ENCODE results near the gene MRPS34. TPM values are rescaled to one million over a fixed set of nuclear protein-coding genes. Genes with fewer than 3 reads are reported as not detected.
A peak's percentile ranks its signal among the peaks of the same experiment; 100 is the strongest.

MRPS34 gene
- total RNA-seq, 2 donors from 2014 or later: 51.4 to 99.6 TPM

DNA sequence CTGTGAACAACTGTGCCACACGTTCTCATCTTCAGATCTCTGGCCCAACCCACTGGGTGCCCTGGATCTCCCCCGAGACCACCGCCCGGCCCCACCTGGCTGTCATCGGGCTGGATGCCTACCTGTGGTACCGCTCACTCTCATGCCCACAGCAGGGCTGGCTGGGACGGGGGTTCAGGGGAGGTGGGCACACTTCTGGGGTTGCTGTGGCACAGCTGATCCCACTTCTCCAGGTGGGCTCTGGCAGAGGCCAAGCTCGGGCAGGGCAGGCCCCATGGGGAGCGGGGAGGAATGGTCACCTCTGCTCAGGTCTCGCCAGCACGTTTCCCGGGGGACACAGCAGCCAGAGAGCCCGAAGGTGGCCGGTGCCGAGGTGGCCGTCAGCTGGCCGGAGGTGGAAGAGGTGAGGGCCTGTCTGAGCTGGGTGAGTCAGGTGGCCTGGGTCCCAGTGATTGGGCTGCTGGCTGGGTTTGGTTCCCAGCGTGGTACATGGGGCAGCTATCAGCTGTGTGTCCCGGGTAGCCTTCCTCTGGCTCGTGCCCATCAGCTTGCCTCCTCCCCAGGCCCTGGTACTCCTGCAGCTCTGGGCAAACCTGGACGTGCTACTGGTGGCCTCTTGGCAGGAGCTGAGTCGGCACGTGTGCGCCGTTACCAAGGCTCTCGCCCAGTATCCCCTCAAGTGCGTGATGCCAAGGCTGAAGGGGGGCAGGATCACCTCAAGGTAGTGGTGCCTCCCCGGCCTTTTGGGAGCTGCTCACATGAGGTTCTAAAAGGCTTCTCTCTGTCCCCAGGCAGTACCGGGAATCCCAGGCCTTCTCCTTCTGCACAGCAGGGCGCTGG lies 2.3 kb upstream of the MRPS34 start:
- no peak overlapping the region for H3K4me3 ChIP-seq
- TF ChIP-seq CTCF (IDR thresholded peaks at IDR 0.05) (no peak), POLR2A (IDR thresholded peaks at IDR 0.05) (no peak)
- WGBS, 2 donors: 90 to 94% methylated on average over 14 to 30 of the region's 30 CpGs
- intact Hi-C loops (cut with DNase I): no loop called here
- ATAC-seq: no peak
- DNase-seq: peak in 1 of 4 donors; percentile 16
- no peaks in the 10 kb centered on the region for H3K9me3 ChIP-seq
- peak overlapping the region in 1 of 4 donors; percentile 96 for H3K27ac ChIP-seq
- peaks cover 49% of the 10 kb centered on the region for H3K4me1 ChIP-seq
- H3K27me3 ChIP-seq: no peaks in the 10 kb centered on the region
- peaks cover 8 to 9% of the 10 kb centered on the region in 2 donors for H3K36me3 ChIP-seq (replicated peaks in 1 of 2; ENCODE audit: insufficient read depth in 1 of 2, low read depth in 2 of 2)

DNA sequence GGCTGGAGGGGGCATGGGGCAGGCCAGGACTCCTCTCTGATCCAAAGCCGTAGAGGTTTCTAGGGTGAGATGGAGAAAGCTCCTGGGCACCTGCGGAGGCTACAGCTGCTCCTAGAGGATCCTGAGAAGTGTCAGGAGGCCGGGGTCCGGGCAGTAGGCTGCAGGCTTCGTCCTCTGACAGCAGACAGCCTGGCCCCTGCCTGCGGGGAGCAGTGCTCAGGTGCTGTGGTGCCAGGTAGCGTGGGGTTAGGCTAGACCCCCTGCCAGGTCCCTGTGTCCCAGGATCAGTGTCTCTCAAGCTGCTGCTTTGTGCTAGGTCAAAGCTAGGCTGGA lies 1.5 kb upstream of the MRPS34 start:
- ATAC-seq (no peak), DNase-seq (no peak)
- Histone ChIP-seq H3K27me3 (no peaks in the 10 kb centered on the region), H3K9me3 (no peaks in the 10 kb centered on the region), H3K4me3 (no peak overlapping the region), H3K27ac (peak overlapping the region in 3 of 4 donors; percentile 81 to 96 (median 96)), H3K36me3 (replicated peaks in 1 of 2; ENCODE audit: insufficient read depth in 1 of 2, low read depth in 2 of 2) (peaks cover 8 to 9% of the 10 kb centered on the region in 2 donors), H3K4me1 (peaks cover 49% of the 10 kb centered on the region)
- no peak for TF ChIP-seq CTCF (IDR thresholded peaks at IDR 0.05)
- TF ChIP-seq POLR2A (IDR thresholded peaks at IDR 0.05): no peak
- WGBS, 2 donors: 42 to 75% methylated on average over 5 to 7 of the region's 7 CpGs
- intact Hi-C loops (cut with DNase I): no loop called here

- H3K4me1 ChIP-seq: peaks cover 48% of the 10 kb centered on the region
- TF ChIP-seq POLR2A (IDR thresholded peaks at IDR 0.05) (no peak), CTCF (IDR thresholded peaks at IDR 0.05) (peak in 1 of 7 experiments; percentile 6)
- peak overlapping the region; percentile 81 to 96 (median 94) for H3K27ac ChIP-seq
- peaks cover 8 to 9% of the 10 kb centered on the region in 2 donors for H3K36me3 ChIP-seq (replicated peaks in 1 of 2; ENCODE audit: insufficient read depth in 1 of 2, low read depth in 2 of 2)
- no peaks in the 10 kb centered on the region for H3K9me3 ChIP-seq
- 0 to 9% methylated on average over 9 to 44 of the region's 45 CpGs for WGBS, 2 donors
- H3K4me3 ChIP-seq: peak overlapping the region; percentile 77 to 95
- intact Hi-C loops (cut with DNase I): no loop called here
- no peak for ATAC-seq
- DNase-seq: peak in 2 of 4 donors; percentile 52 to 69
- H3K27me3 ChIP-seq: no peaks in the 10 kb centered on the region
Observed at GRCh38 chr16:1773703-1774447, 941 bp upstream of the MRPS34 start.

DNA sequence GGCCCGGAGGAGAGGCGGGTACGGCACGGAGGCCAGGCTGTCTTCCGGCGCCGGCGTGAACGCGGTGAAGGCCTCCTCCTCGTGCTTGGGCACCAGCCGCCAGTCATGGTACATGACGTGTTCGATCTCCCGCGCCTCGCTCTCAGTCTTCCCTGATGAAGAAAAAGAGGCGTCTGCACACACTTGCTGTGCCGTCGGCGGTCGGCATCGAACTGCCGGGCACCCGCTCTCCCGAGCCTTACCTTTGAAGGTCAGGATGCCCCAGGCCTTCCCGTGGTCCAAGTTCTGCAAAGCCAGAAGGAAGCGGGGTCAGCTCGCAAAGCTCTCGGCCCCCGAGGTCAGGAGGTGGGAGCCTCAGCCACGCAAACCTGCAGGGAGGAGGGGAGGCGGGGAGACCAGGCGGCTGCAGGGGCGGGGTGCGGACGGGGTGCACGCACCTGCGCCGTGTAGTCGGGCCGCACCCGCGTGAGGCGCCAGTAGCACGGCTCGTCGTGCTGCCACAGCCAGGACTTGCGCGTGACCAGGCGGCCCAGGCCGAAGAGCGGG lies 499 bp downstream of the MRPS34 start, which contains the start of gene EME2:
EME2 (plus strand) TSS at position 449 of the 546 bp plus-strand sequence. CDS start 418 bp downstream, outside the sequence.
- DNase-seq: no peak

More for the DNA sequence above, 499 bp downstream of the MRPS34 start, which contains the start of gene EME2:
- Histone ChIP-seq H3K27ac (peak within 1 kb of the TSS; percentile 81 to 96 (median 94)), H3K27me3 (no peaks in the 10 kb centered on the region), H3K4me3 (peak within 1 kb of the TSS; percentile 77 to 95), H3K36me3 (replicated peaks in 1 of 2; ENCODE audit: insufficient read depth in 1 of 2, low read depth in 2 of 2) (peaks cover 7 to 8% of the 10 kb centered on the region in 2 donors), H3K4me1 (peaks cover 48% of the 10 kb centered on the region), H3K9me3 (no peaks in the 10 kb centered on the region)
- WGBS, 2 donors: 1% methylated on average over 21 to 41 of the region's 53 CpGs
- ATAC-seq: peak; percentile 2
- intact Hi-C loops (cut with DNase I): no loop called here
- TF ChIP-seq CTCF (IDR thresholded peaks at IDR 0.05) (no peak), POLR2A (IDR thresholded peaks at IDR 0.05) (no peak)

All from body of pancreas (tissue), 4 donors.